Uterus (tissue), 4 donors: Measurements from ENCODE around the gene GPR176. TPM values are rescaled to one million over a fixed set of nuclear protein-coding genes. Genes with fewer than 3 reads are reported as not detected.

Experiments
- DNase-seq, 2 donors: peaks; one replicate each; pipeline ENCODE4 v3.0.0-alpha.2; 2019 to 2020
- H3K27ac ChIP-seq, 2 donors: fragments of 200-600 bp; sonication (generic); 1 replicate in 1 of 2; 2 replicates in 1 of 2; pipeline ENCODE4 v1.5.1; 2016 to 2018
- H3K27me3 ChIP-seq, 2 donors: fragments of 200-600 bp; sonication (generic); one replicate each; pipeline ENCODE4 v1.5.1; 2018 to 2019; ENCODE audit warnings: control low read depth in 1 of 2
- H3K36me3 ChIP-seq, 2 donors: fragments of 200-600 bp; sonication (generic); one replicate each; pipeline ENCODE4 v1.5.1; 2019; ENCODE audit warnings: control low read depth in 1 of 2
- H3K4me1 ChIP-seq, 2 donors: fragments of 200-600 bp; sonication (generic); one replicate each; pipeline ENCODE4 v1.5.1; 2018 to 2019; ENCODE audit warnings: control low read depth in 1 of 2
- H3K4me3 ChIP-seq, 2 donors: fragments of 200-600 bp; sonication (generic); 1 replicate in 1 of 2; 2 replicates in 1 of 2; pipeline ENCODE4 v1.5.1; 2018 to 2019; ENCODE audit warnings: mild to moderate bottlenecking in 1 of 2
- H3K9me3 ChIP-seq, 2 donors: fragments of 200-600 bp; sonication (generic); one replicate each; pipeline ENCODE4 v1.5.1; 2019; ENCODE audit warnings: control low read depth in 1 of 2
- POLR2A ChIP-seq, 2 donors: fragments of 450-650 bp; IDR thresholded peaks; one replicate each; pipeline ENCODE4 v1.6.1; 2016; ENCODE audit warnings: antibody characterized with exemption in 2 of 2, mild to moderate bottlenecking in 1 of 2, moderate library complexity in 1 of 2
- intact Hi-C: fragments of 100-400 bp; cut with DNase I; formaldehyde crosslinking; loops from one replicate; pipeline ENCODE4 v1.15.1; 2023; ENCODE audit warnings: low total_unique reads
- total RNA-seq, 4 donors: library from RNA; depleted of rRNA in 3 of 4; stranded (reverse); fragments of >200 nt in 3 of 4; gene quantifications; one replicate each; pipeline versions ENCODE4 v1.1.0 to v1.2.4, GENCODE V29; 2014 to 2023
- TF ChIP-seq, protein P1 (sequence below), 4 experiments: fragments of 200-600 bp in 2 of 4; fragments of 450-650 bp in 2 of 4; sonication (generic) in 2 of 4; IDR thresholded peaks; one replicate each; pipeline ENCODE4 v1.5.1; 2016 to 2019; ENCODE audit warnings: antibody characterized with exemption in 4 of 4, mild to moderate bottlenecking in 2 of 4, moderate library complexity in 1 of 4
- donor health status: DM: yes; HTN: yes; CAD: no.

The GPR176 gene
- total RNA-seq, 4 donors from 2014 or later = 5.5 to 11.8 (median 7.1) TPM

DNA sequence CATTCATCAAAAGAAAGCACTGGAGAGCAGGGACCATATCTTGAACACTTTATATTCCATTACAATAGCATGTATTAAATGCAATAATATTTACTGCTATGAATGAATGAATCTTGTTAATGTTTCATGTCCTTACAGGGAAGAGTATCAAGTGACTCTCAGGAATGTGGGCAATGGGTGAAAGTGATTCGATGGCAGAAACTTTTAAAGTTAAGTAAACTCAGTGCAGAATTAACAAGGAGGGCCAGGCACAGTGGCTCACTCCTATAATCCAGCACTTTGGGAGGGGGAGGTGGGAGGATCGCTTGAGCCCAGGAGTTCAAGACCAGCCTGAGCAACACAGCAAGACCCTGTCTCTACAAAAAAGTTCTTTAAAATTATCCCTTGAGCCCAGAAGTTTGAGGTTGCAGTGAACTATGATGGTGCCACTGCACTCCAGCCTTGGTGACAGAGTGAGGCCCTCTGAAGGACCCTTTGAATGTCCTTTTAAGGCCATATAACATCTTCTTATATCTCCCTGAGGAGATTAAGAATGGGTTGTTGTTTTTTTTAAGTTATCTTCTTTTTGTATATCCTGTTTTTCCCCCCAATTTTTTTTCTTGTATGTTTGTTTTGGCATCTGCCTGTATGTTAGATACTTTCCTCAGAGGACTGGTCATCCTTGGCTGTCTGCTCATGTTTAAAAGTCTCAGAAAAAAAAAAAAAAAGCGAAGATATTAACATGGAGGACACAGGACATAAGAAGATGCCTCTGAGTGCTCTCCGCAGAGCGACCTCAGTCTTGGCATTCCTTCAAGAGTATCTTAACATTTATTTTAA is 127.8 kb downstream of the GPR176 start:
- intact Hi-C loops = no loop called here
- Histone ChIP-seq H3K36me3 (no peaks in the 10 kb centered on the region), H3K9me3 (no peaks in the 10 kb centered on the region), H3K4me1 (no peaks in the 10 kb centered on the region), H3K27ac (no peak overlapping the region), H3K27me3 (no peaks in the 10 kb centered on the region), H3K4me3 (no peak overlapping the region)
- no peak for DNase-seq
- no peak for TF ChIP-seq POLR2A (IDR thresholded peaks at IDR 0.05)
- TF ChIP-seq, protein P1, sequence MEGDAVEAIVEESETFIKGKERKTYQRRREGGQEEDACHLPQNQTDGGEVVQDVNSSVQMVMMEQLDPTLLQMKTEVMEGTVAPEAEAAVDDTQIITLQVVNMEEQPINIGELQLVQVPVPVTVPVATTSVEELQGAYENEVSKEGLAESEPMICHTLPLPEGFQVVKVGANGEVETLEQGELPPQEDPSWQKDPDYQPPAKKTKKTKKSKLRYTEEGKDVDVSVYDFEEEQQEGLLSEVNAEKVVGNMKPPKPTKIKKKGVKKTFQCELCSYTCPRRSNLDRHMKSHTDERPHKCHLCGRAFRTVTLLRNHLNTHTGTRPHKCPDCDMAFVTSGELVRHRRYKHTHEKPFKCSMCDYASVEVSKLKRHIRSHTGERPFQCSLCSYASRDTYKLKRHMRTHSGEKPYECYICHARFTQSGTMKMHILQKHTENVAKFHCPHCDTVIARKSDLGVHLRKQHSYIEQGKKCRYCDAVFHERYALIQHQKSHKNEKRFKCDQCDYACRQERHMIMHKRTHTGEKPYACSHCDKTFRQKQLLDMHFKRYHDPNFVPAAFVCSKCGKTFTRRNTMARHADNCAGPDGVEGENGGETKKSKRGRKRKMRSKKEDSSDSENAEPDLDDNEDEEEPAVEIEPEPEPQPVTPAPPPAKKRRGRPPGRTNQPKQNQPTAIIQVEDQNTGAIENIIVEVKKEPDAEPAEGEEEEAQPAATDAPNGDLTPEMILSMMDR (IDR thresholded peaks at IDR 0.05) = no peak

GRCh38 chr15:39789736-39790135 is 130.3 kb downstream of the GPR176 start:
- H3K4me3 ChIP-seq = no peak overlapping the region
- intact Hi-C loops = no loop called here
- H3K27ac ChIP-seq = no peak overlapping the region
- no peaks in the 10 kb centered on the region for H3K36me3 ChIP-seq
- no peaks in the 10 kb centered on the region for H3K4me1 ChIP-seq
- H3K9me3 ChIP-seq = no peaks in the 10 kb centered on the region
- no peaks in the 10 kb centered on the region for H3K27me3 ChIP-seq
- TF ChIP-seq, protein P1 (IDR thresholded peaks at IDR 0.05) = no peak
- TF ChIP-seq POLR2A (IDR thresholded peaks at IDR 0.05) = no peak
- DNase-seq = no peak

DNA sequence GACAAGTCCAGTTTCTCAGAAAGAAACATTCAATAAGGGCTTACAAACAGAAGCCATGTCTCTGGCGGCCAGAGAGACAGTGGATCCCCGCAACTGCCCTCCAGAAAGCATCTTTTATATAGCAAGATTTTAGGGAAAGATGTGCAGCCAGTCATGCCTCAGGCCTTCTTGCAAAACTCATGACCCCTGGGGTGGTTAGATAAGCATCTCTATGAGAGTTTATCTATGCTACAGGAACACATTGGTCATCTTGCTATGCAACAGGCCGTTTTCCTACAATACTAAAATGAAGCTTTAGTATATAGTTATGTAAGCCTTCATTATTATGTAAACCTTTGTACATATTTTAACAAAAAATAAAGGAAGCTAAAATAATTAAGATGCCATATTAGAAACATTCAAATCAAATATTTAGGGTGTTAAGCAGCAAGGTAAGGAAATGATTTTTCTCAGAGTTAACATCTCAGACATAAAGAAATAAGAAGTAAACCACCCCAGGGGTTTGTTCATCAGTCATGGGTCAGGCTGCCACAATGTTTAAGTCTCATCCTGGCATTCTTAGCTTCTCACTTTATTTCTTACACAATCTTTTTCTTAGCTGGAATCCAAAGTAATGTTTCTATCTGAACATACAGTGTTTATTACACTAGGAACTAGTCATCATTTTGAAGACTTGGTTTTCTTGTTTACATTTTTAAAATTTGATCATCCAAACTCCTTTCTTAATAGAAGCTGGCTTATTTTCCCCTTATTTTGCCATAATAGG is 131.1 kb downstream of the GPR176 start:
- no peaks in the 10 kb centered on the region for H3K36me3 ChIP-seq
- no peak for DNase-seq
- no peak overlapping the region for H3K27ac ChIP-seq
- TF ChIP-seq, protein P1 (IDR thresholded peaks at IDR 0.05) = no peak
- TF ChIP-seq POLR2A (IDR thresholded peaks at IDR 0.05) = no peak
- intact Hi-C loops = no loop called here
- H3K4me1 ChIP-seq = no peaks in the 10 kb centered on the region
- H3K9me3 ChIP-seq = no peaks in the 10 kb centered on the region
- H3K27me3 ChIP-seq = no peaks in the 10 kb centered on the region
- no peak overlapping the region for H3K4me3 ChIP-seq

DNA sequence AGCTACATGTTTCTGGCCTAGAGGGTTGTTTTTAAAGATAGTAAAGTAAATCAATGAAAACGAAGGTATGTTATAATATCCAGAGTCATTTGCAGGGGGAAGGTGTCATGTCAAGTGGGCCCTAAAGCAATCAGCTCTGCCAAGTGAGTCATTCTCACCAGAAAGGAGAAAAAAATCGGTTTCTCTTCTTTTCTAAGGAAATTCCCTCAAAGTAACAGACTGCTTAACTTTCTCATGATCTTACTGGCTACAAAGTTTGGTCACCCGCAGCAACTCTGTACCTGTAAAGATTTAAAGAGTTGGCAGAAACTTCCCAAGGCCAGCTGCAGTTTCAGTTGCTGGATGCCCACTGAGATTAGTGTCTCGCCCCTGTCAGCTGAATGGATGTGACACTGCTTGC is 132.0 kb downstream of the GPR176 start:
- no peak for DNase-seq
- Histone ChIP-seq H3K4me1 (peaks cover 0 to 3% of the 10 kb centered on the region in 2 donors), H3K27me3 (no peaks in the 10 kb centered on the region), H3K4me3 (no peak overlapping the region), H3K27ac (no peak overlapping the region), H3K9me3 (no peaks in the 10 kb centered on the region), H3K36me3 (no peaks in the 10 kb centered on the region)
- intact Hi-C loops = no loop called here
- no peak for TF ChIP-seq POLR2A (IDR thresholded peaks at IDR 0.05)
- TF ChIP-seq, protein P1 (IDR thresholded peaks at IDR 0.05) = no peak

- no peaks in the 10 kb centered on the region for H3K27me3 ChIP-seq
- H3K36me3 ChIP-seq = no peaks in the 10 kb centered on the region
- H3K4me1 ChIP-seq = peaks cover 0 to 3% of the 10 kb centered on the region in 2 donors
- no peak for DNase-seq
- no peak overlapping the region for H3K4me3 ChIP-seq
- intact Hi-C loops = no loop called here
- TF ChIP-seq, protein P1 (IDR thresholded peaks at IDR 0.05) = no peak
- TF ChIP-seq POLR2A (IDR thresholded peaks at IDR 0.05) = no peak
- H3K9me3 ChIP-seq = no peaks in the 10 kb centered on the region
- H3K27ac ChIP-seq = no peak overlapping the region
Measured at GRCh38 chr15:39787479-39787878, 132.6 kb downstream of the GPR176 start.
